Measurements from ENCODE around the gene EDN3. TPM values are rescaled to one million over a fixed set of nuclear protein-coding genes. Genes with fewer than 3 reads are reported as not detected.

EDN3 gene
- total RNA-seq, 3 donors from 2014 or later (not counting 1 experiment from before 2014, with no cell fraction given), result 0.24 to 0.53 (median 0.41) TPM

- Histone ChIP-seq H3K36me3 (ENCODE audit: control insufficient read depth, insufficient read depth, low read length) (no peaks in the 10 kb centered on the region), H3K4me3 (ENCODE audit: low read length) (no peak overlapping the region), H3K27ac (ENCODE audit: low read length) (no peak overlapping the region), H3K4me1 (ENCODE audit: control insufficient read depth, insufficient read depth, low read length) (no peaks in the 10 kb centered on the region), H3K9me3 (ENCODE audit: control insufficient read depth, insufficient read depth, low read length) (no peaks in the 10 kb centered on the region), H3K27me3 (ENCODE audit: control insufficient read depth, insufficient read depth, low read length) (peaks cover 9% of the 10 kb centered on the region)
- Mint-ChIP-seq H3K27ac (no peak overlapping the region), H3K36me3 (no peaks in the 10 kb centered on the region), H3K4me3 (no peak overlapping the region), H3K4me1 (no peaks in the 10 kb centered on the region), H3K27me3 (ENCODE audit: low read depth in 2 of 2) (peaks cover 26 to 48% of the 10 kb centered on the region in 2 donors), H3K9me3 (no peaks in the 10 kb centered on the region)
- 7% methylated on average over 11 of the region's 19 CpGs for WGBS (ENCODE audit: insufficient coverage)
- DNase-seq (no peak), ATAC-seq (no peak)
- intact Hi-C loops (cut with micrococcal nuclease), result no loop called here
- no peak for TF ChIP-seq CTCF (IDR thresholded peaks at IDR 0.05)
Observed at GRCh38 chr20:59299945-59300332, 472 bp upstream of the EDN3 start.

- no peaks in the 10 kb centered on the region for H3K36me3 Mint-ChIP-seq
- peaks cover 30 to 39% of the 10 kb centered on the region in 2 donors for H3K27me3 Mint-ChIP-seq (ENCODE audit: low read depth in 2 of 2)
- no peaks in the 10 kb centered on the region for H3K4me1 Mint-ChIP-seq
- no peak overlapping the region for H3K4me3 ChIP-seq (ENCODE audit: low read length)
- ATAC-seq, result no peak
- intact Hi-C loops (cut with micrococcal nuclease), result no loop called here
- no peak overlapping the region for H3K27ac ChIP-seq (ENCODE audit: low read length)
- H3K27me3 ChIP-seq (ENCODE audit: control insufficient read depth, insufficient read depth, low read length), result peaks cover 9% of the 10 kb centered on the region
- TF ChIP-seq CTCF (IDR thresholded peaks at IDR 0.05), result no peak
- no peaks in the 10 kb centered on the region for H3K9me3 Mint-ChIP-seq
- no peak for DNase-seq
- H3K9me3 ChIP-seq (ENCODE audit: control insufficient read depth, insufficient read depth, low read length), result no peaks in the 10 kb centered on the region
- WGBS (ENCODE audit: insufficient coverage), result 79% methylated on average over 17 of the region's 17 CpGs
- no peaks in the 10 kb centered on the region for H3K4me1 ChIP-seq (ENCODE audit: control insufficient read depth, insufficient read depth, low read length)
- H3K27ac Mint-ChIP-seq, result no peak overlapping the region
- H3K36me3 ChIP-seq (ENCODE audit: control insufficient read depth, insufficient read depth, low read length), result no peaks in the 10 kb centered on the region
- no peak overlapping the region for H3K4me3 Mint-ChIP-seq
Observed at GRCh38 chr20:59301343-59302007, 1.1 kb downstream of the EDN3 start.

GRCh38 chr20:59305908-59306655 is 5.7 kb downstream of the EDN3 start:
- Mint-ChIP-seq H3K36me3 (no peaks in the 10 kb centered on the region), H3K4me1 (no peaks in the 10 kb centered on the region), H3K27me3 (ENCODE audit: low read depth in 2 of 2) (peaks cover 24 to 45% of the 10 kb centered on the region in 2 donors), H3K27ac (no peak overlapping the region), H3K4me3 (no peak overlapping the region), H3K9me3 (no peaks in the 10 kb centered on the region)
- Histone ChIP-seq H3K4me3 (ENCODE audit: low read length) (no peak overlapping the region), H3K27me3 (ENCODE audit: control insufficient read depth, insufficient read depth, low read length) (peaks cover 6% of the 10 kb centered on the region), H3K36me3 (ENCODE audit: control insufficient read depth, insufficient read depth, low read length) (no peaks in the 10 kb centered on the region), H3K27ac (ENCODE audit: low read length) (no peak overlapping the region), H3K9me3 (ENCODE audit: control insufficient read depth, insufficient read depth, low read length) (no peaks in the 10 kb centered on the region), H3K4me1 (ENCODE audit: control insufficient read depth, insufficient read depth, low read length) (no peaks in the 10 kb centered on the region)
- intact Hi-C loops (cut with micrococcal nuclease), result no loop called here
- 89% methylated on average over 6 of the region's 7 CpGs for WGBS (ENCODE audit: insufficient coverage)
- TF ChIP-seq CTCF (IDR thresholded peaks at IDR 0.05), result no peak
- no peak for DNase-seq
- no peak for ATAC-seq
